OCI-LY1 (cell line): ENCODE measurements around the gene TMEM164.

Source experiments
- H2AFZ ChIP-seq: fragments of 200-600 bp; sonication (generic), shearing (Covaris generic); 2 replicates; pipeline ENCODE4 v1.6.0; 2014; ENCODE audit warnings: antibody characterized with exemption, mild to moderate bottlenecking, low read length
- H3F3A ChIP-seq: fragments of 200-600 bp; sonication (generic), shearing (Covaris generic); 2 replicates; pipeline ENCODE4 v1.6.0; 2014; ENCODE audit warnings: mild to moderate bottlenecking, antibody characterized with exemption, low read length, moderate library complexity; ENCODE audit not compliant: insufficient read depth
- H3K27ac ChIP-seq: fragments of 200-600 bp; sonication (generic); 2 replicates; pipeline ENCODE4 v1.5.1; 2014; ENCODE audit warnings: low read length, mixed run types, mild to moderate bottlenecking, low read depth; ENCODE audit not compliant: poor library complexity, severe bottlenecking
- H3K27me3 ChIP-seq: fragments of 200-600 bp; sonication (generic); 2 replicates; pipeline ENCODE4 v1.6.0; 2014; ENCODE audit warnings: antibody characterized with exemption, mild to moderate bottlenecking, low read length, moderate library complexity; ENCODE audit not compliant: insufficient read depth
- H3K36me3 ChIP-seq: fragments of 200-600 bp; sonication (generic); 2 replicates; pipeline ENCODE4 v1.6.1; 2014; ENCODE audit warnings: mild to moderate bottlenecking, antibody characterized with exemption, low read length, moderate library complexity, mixed read lengths; ENCODE audit not compliant: insufficient read depth
- H3K4me1 ChIP-seq: fragments of 200-600 bp; sonication (generic); 2 replicates; pipeline ENCODE4 v1.5.1; 2014; ENCODE audit warnings: mild to moderate bottlenecking, low read length, moderate library complexity; ENCODE audit not compliant: insufficient read depth, severe bottlenecking
- H3K4me2 ChIP-seq: fragments of 200-600 bp; sonication (generic), shearing (Covaris generic); 2 replicates; pipeline ENCODE4 v1.6.1; 2014; ENCODE audit warnings: low read length
- H3K4me3 ChIP-seq: fragments of 200-600 bp; sonication (generic); 2 replicates; pipeline ENCODE4 v1.5.1; 2014; ENCODE audit warnings: low read length, low read depth, mild to moderate bottlenecking, mixed read lengths; ENCODE audit not compliant: poor library complexity, severe bottlenecking
- H3K79me2 ChIP-seq: fragments of 200-600 bp; shearing (Covaris generic); 2 replicates; pipeline ENCODE4 v1.6.1; 2016; ENCODE audit warnings: mixed run types, low read length, mixed read lengths; ENCODE audit not compliant: insufficient read depth
- H3K9ac ChIP-seq: fragments of 200-600 bp; sonication (generic), shearing (Covaris generic); 2 replicates; pipeline ENCODE4 v1.6.1; 2014; ENCODE audit warnings: mild to moderate bottlenecking, low read length, mixed read lengths
- H3K9me2 ChIP-seq: fragments of 200-600 bp; sonication (generic), shearing (Covaris generic); 2 replicates; pipeline ENCODE4 v1.6.1; 2014; ENCODE audit warnings: low read depth, mild to moderate bottlenecking, low read length, mixed read lengths
- H3K9me3 ChIP-seq: fragments of 200-600 bp; shearing (Covaris generic); 2 replicates; pipeline ENCODE4 v1.6.1; 2014; ENCODE audit warnings: low read length, mixed read lengths
- H4K20me1 ChIP-seq: fragments of 200-600 bp; sonication (generic), shearing (Covaris generic); 2 replicates; pipeline ENCODE4 v1.6.0; 2016; ENCODE audit warnings: mild to moderate bottlenecking, low read length; ENCODE audit not compliant: insufficient read depth
- EZH2 ChIP-seq: fragments of 200-600 bp; sonication (generic), shearing (Covaris generic); IDR thresholded peaks from 2 replicates; pipeline ENCODE4 v1.8.0; 2017; ENCODE audit warnings: borderline replicate concordance, mixed run types, mild to moderate bottlenecking, antibody characterized with exemption, low read length, moderate library complexity, mixed read lengths
- TF ChIP-seq, protein P1 (sequence below): fragments of 200-600 bp; sonication (generic), shearing (Covaris generic); IDR thresholded peaks from 2 replicates; pipeline ENCODE4 v1.5.1; 2017; ENCODE audit warnings: mild to moderate bottlenecking, antibody characterized with exemption, low read length, moderate library complexity, mixed read lengths

The TMEM164 gene

DNA sequence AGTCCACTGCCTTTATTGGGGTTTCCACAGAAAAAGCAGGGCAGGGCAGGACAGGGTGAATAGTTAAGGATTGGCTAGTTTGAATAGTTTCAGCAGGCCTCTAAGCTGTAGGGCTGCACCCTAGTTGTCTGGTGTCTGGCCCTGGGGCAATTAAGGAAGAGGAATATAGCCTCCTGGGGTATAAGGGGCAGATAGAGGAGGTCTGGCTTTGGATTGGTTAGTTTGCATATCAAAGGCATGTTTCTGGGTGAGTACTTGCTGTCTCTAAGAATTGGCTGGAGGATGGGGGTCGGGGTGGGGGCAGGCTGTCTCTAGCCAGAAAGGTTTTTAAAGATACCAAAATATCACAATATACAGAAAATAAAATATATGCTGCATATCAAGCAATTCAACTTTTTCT lies 100.4 kb downstream of the TMEM164 start:
- Histone ChIP-seq H3K9ac (no peak overlapping the region), H3K27me3 (no peaks in the 10 kb centered on the region), H3K79me2 (no peaks in the 10 kb centered on the region), H3K4me2 (no peak overlapping the region), H4K20me1 (no peaks in the 10 kb centered on the region), H3K36me3 (no peaks in the 10 kb centered on the region), H2AFZ (no peak overlapping the region), H3F3A (no peaks in the 10 kb centered on the region), H3K27ac (no peak overlapping the region), H3K4me1 (peaks cover 5% of the 10 kb centered on the region), H3K9me2 (no peaks in the 10 kb centered on the region), H3K9me3 (no peaks in the 10 kb centered on the region), H3K4me3 (no peak overlapping the region)
- TF ChIP-seq, protein P1, sequence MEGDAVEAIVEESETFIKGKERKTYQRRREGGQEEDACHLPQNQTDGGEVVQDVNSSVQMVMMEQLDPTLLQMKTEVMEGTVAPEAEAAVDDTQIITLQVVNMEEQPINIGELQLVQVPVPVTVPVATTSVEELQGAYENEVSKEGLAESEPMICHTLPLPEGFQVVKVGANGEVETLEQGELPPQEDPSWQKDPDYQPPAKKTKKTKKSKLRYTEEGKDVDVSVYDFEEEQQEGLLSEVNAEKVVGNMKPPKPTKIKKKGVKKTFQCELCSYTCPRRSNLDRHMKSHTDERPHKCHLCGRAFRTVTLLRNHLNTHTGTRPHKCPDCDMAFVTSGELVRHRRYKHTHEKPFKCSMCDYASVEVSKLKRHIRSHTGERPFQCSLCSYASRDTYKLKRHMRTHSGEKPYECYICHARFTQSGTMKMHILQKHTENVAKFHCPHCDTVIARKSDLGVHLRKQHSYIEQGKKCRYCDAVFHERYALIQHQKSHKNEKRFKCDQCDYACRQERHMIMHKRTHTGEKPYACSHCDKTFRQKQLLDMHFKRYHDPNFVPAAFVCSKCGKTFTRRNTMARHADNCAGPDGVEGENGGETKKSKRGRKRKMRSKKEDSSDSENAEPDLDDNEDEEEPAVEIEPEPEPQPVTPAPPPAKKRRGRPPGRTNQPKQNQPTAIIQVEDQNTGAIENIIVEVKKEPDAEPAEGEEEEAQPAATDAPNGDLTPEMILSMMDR = no peak
- no peak for TF ChIP-seq EZH2

DNA sequence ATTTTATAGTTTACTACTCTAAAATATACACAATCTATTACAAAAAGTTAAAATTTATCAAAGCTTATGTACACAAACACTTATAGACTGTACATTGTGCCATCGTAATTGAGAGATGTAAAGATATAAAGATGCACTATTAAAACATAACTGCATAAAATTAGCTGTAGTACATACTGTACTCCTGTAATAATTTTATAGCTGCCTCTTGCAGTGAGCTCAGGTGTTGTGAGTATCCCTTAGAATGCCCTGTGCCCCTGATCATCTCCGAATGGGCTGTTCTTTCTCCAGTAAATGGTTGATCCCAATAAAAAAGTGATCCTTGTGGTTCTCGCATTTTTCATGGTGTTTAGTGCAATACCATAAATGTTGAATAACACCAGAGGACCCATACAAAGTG lies 101.2 kb downstream of the TMEM164 start:
- Histone ChIP-seq H3K9me3 (no peaks in the 10 kb centered on the region), H2AFZ (no peak overlapping the region), H3K27ac (no peak overlapping the region), H3K4me1 (peaks cover 12% of the 10 kb centered on the region), H4K20me1 (no peaks in the 10 kb centered on the region), H3K27me3 (no peaks in the 10 kb centered on the region), H3K4me2 (no peak overlapping the region), H3K79me2 (no peaks in the 10 kb centered on the region), H3K4me3 (no peak overlapping the region), H3F3A (no peaks in the 10 kb centered on the region), H3K9me2 (no peaks in the 10 kb centered on the region), H3K9ac (no peak overlapping the region), H3K36me3 (no peaks in the 10 kb centered on the region)
- no peak for TF ChIP-seq EZH2

DNA sequence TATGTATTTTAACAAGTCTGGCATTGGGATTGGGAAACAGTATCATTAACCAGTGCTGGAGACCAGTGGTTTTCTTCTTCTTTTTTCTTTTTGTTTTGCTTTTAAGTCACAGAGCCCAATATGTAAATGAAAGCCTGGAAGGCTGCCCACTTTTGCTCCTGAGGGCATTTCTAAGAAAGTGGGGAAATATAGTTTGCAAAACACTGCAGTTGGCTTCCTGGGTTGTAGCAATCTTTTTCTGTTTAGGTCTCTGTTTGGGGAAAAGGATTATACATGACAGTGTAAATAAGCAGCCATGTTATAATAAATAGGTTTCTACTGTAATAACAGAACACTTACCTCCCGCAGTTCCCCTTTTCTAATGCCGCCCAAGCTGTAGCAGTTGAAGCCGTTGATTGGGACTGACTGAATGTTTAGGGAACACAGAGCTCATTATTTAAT lies 105.5 kb downstream of the TMEM164 start:
- Histone ChIP-seq H3K27me3 (no peaks in the 10 kb centered on the region), H3K9ac (no peak overlapping the region), H3K4me2 (no peak overlapping the region), H3K9me3 (no peaks in the 10 kb centered on the region), H3K79me2 (no peaks in the 10 kb centered on the region), H2AFZ (no peak overlapping the region), H3K9me2 (no peaks in the 10 kb centered on the region), H3K4me1 (peaks cover 12% of the 10 kb centered on the region), H3K36me3 (no peaks in the 10 kb centered on the region), H3F3A (no peaks in the 10 kb centered on the region), H4K20me1 (no peaks in the 10 kb centered on the region), H3K4me3 (no peak overlapping the region), H3K27ac (no peak overlapping the region)
- TF ChIP-seq EZH2 = no peak
- TF ChIP-seq, protein P1 = no peak

DNA sequence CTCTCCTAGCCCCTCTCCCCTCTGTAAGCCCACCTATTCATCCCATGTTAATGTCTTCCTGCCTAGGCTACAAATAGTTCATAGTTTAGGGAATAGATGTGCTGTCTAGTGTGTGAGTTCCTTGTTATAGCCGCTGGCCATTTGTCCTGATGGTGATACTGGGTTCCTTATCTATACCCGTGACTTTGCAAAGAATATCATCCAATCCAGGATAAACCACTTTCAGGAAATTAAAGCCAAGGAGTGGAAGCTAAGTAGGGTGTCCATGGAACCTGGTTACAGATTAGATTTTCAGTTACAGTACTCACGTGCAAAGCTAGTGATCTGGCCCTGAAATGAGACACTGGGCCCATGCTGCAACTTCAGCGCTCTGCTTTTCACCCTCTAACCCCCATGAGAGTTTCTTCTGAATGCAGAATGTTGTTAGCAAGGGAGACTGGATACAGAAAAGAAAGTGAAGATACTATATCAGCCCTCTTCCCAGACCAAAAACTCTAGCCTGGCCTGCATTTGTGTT lies 111.4 kb downstream of the TMEM164 start:
- H3K9ac ChIP-seq = no peak overlapping the region
- no peaks in the 10 kb centered on the region for H3K79me2 ChIP-seq
- no peaks in the 10 kb centered on the region for H3K4me1 ChIP-seq
- no peaks in the 10 kb centered on the region for H3K27me3 ChIP-seq
- H3K9me2 ChIP-seq = no peaks in the 10 kb centered on the region
- H3K4me2 ChIP-seq = no peak overlapping the region
- H4K20me1 ChIP-seq = no peaks in the 10 kb centered on the region
- no peak overlapping the region for H3K27ac ChIP-seq
- H3K4me3 ChIP-seq = no peak overlapping the region
- no peaks in the 10 kb centered on the region for H3F3A ChIP-seq
- TF ChIP-seq, protein P1 = no peak
- TF ChIP-seq EZH2 = no peak
- no peak overlapping the region for H2AFZ ChIP-seq
- no peaks in the 10 kb centered on the region for H3K9me3 ChIP-seq
- no peaks in the 10 kb centered on the region for H3K36me3 ChIP-seq
